ENCODE measurements around the gene KDF1. TPM values are rescaled to one million over a fixed set of nuclear protein-coding genes. Genes with fewer than 3 reads are reported as not detected.
A peak's percentile ranks its signal among the peaks of the same experiment; 100 is the strongest.

KDF1 gene
- total and polyA plus RNA-seq, 2 of the 13 experiments (the other 11 are each of a cell fraction or from before 2014, with no cell fraction given), result 1.9 to 4.9 TPM

DNA sequence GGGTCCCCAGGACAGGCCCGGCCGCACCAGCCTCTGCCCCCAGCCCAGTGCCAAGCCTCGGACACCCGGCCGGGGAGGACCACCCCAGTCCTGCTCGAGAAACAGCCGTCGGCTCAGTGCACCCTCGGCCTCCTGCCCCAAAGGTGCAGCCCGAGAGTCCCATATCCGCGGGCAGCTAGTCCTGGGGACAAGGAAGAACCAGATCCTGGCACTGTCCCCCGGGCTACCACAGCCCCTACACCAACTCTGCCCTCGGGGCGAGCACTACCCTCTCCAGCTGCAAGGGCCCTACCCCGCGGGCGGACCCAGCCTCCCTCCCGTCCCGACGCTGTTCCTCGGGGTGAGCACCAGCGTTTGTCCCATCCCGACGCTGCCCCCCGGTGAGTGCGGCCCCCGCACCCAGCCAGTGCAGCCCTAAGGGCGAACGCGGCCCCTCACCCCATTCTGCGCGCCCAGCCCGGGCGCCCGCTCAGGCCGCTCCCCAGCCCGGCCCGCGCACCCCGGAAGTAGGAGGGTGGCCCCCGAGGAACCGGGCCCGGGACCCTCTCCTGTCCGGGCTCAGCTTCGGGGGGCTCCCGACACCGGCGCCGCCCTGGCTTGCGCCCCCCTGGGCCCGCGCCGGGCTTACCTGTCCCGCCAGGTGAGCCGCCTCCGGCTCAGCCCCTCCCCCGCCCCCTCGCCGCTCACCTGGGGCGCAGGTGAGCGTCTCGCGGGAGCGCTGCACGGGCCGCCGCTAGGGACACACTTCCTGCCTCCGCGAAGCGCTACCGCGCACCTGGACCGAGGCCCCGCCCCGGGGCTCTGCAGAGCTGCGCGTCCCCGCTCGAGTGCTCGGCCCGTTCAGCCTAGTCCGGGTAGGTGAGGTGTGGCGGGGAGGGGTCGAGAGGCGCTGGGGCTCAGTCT, at the start of gene KDF1 (continued):
- TF ChIP-seq, protein P1, sequence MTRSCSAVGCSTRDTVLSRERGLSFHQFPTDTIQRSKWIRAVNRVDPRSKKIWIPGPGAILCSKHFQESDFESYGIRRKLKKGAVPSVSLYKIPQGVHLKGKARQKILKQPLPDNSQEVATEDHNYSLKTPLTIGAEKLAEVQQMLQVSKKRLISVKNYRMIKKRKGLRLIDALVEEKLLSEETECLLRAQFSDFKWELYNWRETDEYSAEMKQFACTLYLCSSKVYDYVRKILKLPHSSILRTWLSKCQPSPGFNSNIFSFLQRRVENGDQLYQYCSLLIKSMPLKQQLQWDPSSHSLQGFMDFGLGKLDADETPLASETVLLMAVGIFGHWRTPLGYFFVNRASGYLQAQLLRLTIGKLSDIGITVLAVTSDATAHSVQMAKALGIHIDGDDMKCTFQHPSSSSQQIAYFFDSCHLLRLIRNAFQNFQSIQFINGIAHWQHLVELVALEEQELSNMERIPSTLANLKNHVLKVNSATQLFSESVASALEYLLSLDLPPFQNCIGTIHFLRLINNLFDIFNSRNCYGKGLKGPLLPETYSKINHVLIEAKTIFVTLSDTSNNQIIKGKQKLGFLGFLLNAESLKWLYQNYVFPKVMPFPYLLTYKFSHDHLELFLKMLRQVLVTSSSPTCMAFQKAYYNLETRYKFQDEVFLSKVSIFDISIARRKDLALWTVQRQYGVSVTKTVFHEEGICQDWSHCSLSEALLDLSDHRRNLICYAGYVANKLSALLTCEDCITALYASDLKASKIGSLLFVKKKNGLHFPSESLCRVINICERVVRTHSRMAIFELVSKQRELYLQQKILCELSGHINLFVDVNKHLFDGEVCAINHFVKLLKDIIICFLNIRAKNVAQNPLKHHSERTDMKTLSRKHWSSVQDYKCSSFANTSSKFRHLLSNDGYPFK (CRISPR knock-in tag; IDR thresholded peaks at IDR 0.05; ENCODE audit: borderline replicate concordance), result no peak
- TF ChIP-seq DNMT3B (CRISPR knock-in tag; conservative IDR thresholded peaks at IDR 0.05) (no peak), ZNF333 (CRISPR knock-in tag; IDR thresholded peaks at IDR 0.05; ENCODE audit: borderline replicate concordance) (no peak; the same call in 1 of the 2 replicates), ZNF672 (CRISPR knock-in tag; IDR thresholded peaks at IDR 0.05) (no peak), SOX5 (CRISPR knock-in tag; IDR thresholded peaks at IDR 0.05; ENCODE audit: borderline replicate concordance) (peak; percentile 31; the same call in 1 of the 2 replicates), ADNP (CRISPR knock-in tag; IDR thresholded peaks at IDR 0.05) (no peak), ATF1 (CRISPR knock-in tag; IDR thresholded peaks at IDR 0.05) (no peak), ZC3H13 (CRISPR knock-in tag; IDR thresholded peaks at IDR 0.05) (0 out of 2 replicates have a peak, but pooled peaks have one; percentile 10), SP2 (CRISPR knock-in tag; IDR thresholded peaks at IDR 0.05) (peak; percentile 37; the same call in 1 of the 2 replicates), SMAD3 (CRISPR knock-in tag; IDR thresholded peaks at IDR 0.05) (no peak), NRL (CRISPR knock-in tag; IDR thresholded peaks at IDR 0.05; ENCODE audit: borderline replicate concordance) (no peak), CHD4 (IDR thresholded peaks at IDR 0.05; ENCODE audit: borderline replicate concordance, low read length) (no peak), ZNF790 (CRISPR knock-in tag; IDR thresholded peaks at IDR 0.05; ENCODE audit: borderline replicate concordance) (no peak), SRSF1 (optimal IDR thresholded peaks at IDR 0.05; ENCODE audit: low read depth, low read length) (peak; percentile 16), RFXANK (CRISPR knock-in tag; IDR thresholded peaks at IDR 0.05) (no peak), TOPORS (CRISPR knock-in tag; IDR thresholded peaks at IDR 0.05) (no peak), ZNF12 (CRISPR knock-in tag; IDR thresholded peaks at IDR 0.05) (no peak), HCFC1 (IDR thresholded peaks at IDR 0.05; ENCODE audit: low read depth, low read length) (peak; percentile 20; the same call in 1 of the 2 replicates), SRY (CRISPR knock-in tag; IDR thresholded peaks at IDR 0.05) (no peak), ZNF331 (CRISPR knock-in tag; IDR thresholded peaks at IDR 0.05) (peak; percentile 41; the same call in 1 of the 2 replicates)
- TF ChIP-seq, protein P2, sequence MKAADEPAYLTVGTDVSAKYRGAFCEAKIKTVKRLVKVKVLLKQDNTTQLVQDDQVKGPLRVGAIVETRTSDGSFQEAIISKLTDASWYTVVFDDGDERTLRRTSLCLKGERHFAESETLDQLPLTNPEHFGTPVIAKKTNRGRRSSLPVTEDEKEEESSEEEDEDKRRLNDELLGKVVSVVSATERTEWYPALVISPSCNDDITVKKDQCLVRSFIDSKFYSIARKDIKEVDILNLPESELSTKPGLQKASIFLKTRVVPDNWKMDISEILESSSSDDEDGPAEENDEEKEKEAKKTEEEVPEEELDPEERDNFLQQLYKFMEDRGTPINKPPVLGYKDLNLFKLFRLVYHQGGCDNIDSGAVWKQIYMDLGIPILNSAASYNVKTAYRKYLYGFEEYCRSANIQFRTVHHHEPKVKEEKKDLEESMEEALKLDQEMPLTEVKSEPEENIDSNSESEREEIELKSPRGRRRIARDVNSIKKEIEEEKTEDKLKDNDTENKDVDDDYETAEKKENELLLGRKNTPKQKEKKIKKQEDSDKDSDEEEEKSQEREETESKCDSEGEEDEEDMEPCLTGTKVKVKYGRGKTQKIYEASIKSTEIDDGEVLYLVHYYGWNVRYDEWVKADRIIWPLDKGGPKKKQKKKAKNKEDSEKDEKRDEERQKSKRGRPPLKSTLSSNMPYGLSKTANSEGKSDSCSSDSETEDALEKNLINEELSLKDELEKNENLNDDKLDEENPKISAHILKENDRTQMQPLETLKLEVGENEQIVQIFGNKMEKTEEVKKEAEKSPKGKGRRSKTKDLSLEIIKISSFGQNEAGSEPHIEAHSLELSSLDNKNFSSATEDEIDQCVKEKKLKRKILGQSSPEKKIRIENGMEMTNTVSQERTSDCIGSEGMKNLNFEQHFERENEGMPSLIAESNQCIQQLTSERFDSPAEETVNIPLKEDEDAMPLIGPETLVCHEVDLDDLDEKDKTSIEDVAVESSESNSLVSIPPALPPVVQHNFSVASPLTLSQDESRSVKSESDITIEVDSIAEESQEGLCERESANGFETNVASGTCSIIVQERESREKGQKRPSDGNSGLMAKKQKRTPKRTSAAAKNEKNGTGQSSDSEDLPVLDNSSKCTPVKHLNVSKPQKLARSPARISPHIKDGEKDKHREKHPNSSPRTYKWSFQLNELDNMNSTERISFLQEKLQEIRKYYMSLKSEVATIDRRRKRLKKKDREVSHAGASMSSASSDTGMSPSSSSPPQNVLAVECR (CRISPR knock-in tag; IDR thresholded peaks at IDR 0.05; ENCODE audit: borderline replicate concordance), result peak; percentile 50; the same call in 1 of the 2 replicates
- TF ChIP-seq, protein P3, sequence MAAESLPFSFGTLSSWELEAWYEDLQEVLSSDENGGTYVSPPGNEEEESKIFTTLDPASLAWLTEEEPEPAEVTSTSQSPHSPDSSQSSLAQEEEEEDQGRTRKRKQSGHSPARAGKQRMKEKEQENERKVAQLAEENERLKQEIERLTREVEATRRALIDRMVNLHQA (CRISPR knock-in tag; IDR thresholded peaks at IDR 0.05), result no peak
- TF ChIP-seq, protein P4, sequence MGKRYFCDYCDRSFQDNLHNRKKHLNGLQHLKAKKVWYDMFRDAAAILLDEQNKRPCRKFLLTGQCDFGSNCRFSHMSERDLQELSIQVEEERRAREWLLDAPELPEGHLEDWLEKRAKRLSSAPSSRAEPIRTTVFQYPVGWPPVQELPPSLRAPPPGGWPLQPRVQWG (CRISPR knock-in tag; IDR thresholded peaks at IDR 0.05; ENCODE audit: borderline replicate concordance, low read depth), result no peak
